ENCODE measurements around the gene KCNK17.
"Not testable (repeated sequence)": the region's sequence is repeated elsewhere in the genome, so short reads cannot be mapped to it uniquely, and the experiment has no call there.

KCNK17 gene

GRCh38 chr6:39303425-39304153 is 10.6 kb downstream of the KCNK17 start:
- in situ Hi-C loops (cut with MboI; ENCODE audit: low sequenced_read_pairs), result loop anchor here (5.0 kb wide), 1 partner anchor 136 kb away; no protein-coding TSS in a partner anchor

DNA sequence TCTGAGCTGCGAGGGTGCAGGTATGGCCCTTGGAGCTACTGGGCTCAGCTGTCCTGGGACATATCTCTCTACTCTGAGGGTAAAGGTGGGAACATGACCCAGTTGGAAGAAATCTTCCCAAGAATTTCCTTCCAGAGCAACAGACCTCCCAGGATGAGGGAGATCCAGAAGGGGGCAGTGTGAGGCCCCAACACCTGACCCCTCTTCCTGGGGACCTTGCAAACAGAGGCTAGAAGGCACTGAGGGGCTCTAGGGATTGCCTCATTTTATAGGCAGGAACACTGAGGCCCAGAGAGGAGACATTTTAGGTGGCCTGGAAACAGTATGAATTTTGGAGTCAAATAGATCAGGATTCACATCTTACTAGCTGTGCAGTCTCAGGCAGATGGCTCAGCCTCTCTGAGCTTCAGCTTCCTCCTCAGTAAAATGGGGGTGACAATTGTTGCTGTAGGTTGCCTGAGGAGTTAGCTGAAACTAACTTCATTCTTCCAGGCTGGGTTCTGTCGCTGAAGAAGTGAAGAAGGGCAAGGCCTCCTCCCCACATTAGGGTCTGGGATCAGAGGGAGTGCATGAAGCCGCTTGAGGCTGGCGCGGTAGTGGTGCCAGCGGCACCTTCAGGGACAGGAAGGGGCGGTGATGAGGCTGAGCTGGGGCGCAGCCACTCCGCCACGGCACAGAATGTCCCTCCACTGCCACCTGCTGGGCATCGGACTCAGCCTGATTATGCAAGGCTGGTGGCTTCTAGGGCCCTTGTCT is 11.4 kb downstream of the KCNK17 start:
- in situ Hi-C loops (cut with MboI; ENCODE audit: low sequenced_read_pairs), result loop anchor here (5.0 kb wide), 1 partner anchor 136 kb away; no protein-coding TSS in a partner anchor

GRCh38 chr6:39302011-39302410 is 12.2 kb downstream of the KCNK17 start:
- in situ Hi-C loops (cut with MboI; ENCODE audit: low sequenced_read_pairs), result loop anchor here (5.0 kb wide), 1 partner anchor 135 kb away; no protein-coding TSS in a partner anchor

GRCh38 chr6:39301606-39302005 is 12.6 kb downstream of the KCNK17 start:
- in situ Hi-C loops (cut with MboI; ENCODE audit: low sequenced_read_pairs), result loop anchor here (5.0 kb wide), 1 partner anchor 134 kb away; no protein-coding TSS in a partner anchor

GRCh38 chr6:39300739-39301138 is 13.5 kb downstream of the KCNK17 start:
- in situ Hi-C loops (cut with MboI; ENCODE audit: low sequenced_read_pairs), result loop anchor here (5.0 kb wide), 1 partner anchor 133 kb away; no protein-coding TSS in a partner anchor

DNA sequence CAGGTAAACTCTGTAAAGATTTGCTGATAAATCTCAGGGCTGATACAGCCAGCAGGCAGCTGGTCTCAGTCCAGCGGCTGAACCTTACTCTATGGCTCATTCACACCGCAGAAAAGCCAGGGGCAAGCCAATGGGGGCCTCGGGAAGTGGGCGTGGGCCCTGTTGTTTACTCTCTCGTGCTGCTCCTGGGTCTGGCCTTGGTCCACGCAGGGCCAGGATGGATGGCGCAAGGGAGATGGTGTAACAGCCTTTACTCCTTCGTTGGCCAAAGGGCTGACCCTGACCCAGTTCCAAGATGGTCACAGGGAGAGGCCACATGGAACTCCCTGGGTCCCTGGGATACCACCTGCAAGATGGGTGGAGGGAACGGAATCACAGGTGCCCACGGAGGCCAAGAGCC is 16.2 kb downstream of the KCNK17 start:
- in situ Hi-C loops (cut with MboI; ENCODE audit: low sequenced_read_pairs), result no loop called here

DNA sequence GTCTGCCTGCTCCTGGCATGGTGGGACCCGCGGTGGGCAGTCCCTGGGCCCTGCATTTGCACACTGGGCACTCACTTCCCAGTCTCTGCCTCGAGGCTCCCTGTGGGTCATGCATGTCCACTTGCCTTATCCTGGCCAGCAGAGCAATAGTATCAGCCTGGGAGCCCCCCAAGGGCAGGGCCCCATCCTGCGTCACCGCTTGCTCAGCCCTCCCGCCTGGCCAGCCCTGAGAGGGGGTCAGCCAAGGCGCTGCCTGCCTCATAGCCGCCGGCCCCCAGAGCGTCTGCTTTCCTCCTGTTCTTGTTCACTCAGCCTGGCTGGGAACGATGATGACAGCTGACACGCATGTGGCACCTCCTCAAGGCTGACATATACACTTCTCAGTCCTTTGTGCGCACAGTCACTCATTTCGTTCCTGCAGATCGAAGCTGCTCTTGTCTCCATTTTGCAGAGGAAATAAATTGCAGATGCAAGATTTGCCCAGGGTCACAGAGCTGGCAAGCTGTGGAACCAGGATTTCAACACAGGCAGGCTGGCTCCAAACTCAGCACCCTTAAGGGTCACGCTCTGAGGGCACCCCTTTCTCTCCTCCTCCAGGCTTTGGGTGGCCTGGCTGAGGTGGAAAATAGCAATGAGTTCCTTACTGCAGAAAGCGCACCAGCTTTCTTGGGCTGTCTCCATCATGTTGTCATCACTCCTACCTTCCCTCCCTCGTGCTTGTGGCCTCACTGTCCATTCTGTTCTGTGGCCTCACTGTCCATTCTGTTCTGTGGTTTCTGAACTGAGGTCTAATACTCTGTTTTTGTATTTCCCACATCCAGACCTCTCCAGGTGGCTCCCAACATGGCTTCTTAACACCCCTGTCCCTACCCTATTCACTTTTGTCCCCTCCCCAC is 17.2 kb downstream of the KCNK17 start:
- in situ Hi-C loops (cut with MboI; ENCODE audit: low sequenced_read_pairs), result no loop called here

DNA sequence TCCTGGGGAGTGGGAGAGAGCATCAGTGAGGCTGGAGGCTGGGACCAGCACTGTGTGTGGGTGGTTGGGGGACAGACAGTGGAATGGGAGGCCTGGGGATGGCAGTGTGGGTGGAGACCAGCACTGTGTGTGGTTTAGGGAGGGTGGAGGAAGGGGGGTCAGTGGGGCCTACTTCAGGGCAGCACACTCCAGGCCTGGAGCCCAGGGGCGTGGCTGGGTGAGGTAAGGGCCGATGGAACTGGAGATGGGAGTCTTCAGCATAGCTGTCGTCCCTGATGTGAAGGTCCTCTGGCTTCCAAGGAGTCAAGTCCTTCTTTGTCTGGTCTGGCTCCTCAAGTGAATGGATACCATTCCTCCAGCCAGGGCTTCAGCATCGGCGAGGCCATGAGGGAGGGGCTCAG is 18.6 kb downstream of the KCNK17 start:
- in situ Hi-C loops (cut with MboI; ENCODE audit: low sequenced_read_pairs), result no loop called here

DNA sequence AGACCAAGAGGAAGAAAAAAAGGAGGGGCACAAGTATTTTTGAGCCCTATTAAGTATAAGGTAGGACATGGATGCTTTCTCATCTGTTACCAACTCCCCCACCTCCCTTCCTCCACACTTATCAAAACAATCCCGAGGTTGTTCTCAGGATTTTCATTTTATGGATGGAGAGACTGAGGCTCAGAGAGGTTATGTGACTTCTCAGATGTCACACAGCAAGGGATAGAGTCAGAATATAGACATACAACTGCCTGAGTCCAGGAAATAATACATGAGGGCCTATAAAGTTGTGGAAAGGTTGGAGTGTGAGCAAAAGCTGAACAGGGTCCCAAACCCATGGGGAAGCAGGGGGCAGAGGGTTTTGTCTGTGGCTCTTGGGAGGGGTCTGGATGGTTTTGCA is 19.3 kb downstream of the KCNK17 start:
- in situ Hi-C loops (cut with MboI; ENCODE audit: low sequenced_read_pairs), result no loop called here

GRCh38 chr6:39294133-39294532 is 20.1 kb downstream of the KCNK17 start:
- in situ Hi-C loops (cut with MboI; ENCODE audit: low sequenced_read_pairs), result no loop called here

DNA sequence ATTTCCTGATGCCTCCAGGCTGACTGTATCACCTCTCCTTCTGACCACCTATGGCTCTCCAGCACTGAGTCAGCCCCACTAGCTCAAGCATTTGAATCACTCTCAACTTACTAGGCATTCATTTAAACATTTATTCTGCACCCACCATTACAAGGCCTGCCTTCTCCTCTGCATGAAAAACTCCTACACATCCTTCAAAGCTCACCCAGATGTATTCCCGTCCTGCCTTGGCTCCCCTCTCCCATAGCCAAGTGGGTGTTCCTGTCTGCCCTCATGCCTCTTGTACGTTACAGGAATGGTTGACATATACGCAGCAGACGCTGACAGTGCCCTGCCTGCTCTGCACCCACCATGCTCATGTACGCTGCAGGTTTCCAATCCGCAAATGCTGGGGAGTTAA is 21.6 kb downstream of the KCNK17 start:
- in situ Hi-C loops (cut with MboI; ENCODE audit: low sequenced_read_pairs), result no loop called here

GRCh38 chr6:39289490-39289889 is 24.7 kb downstream of the KCNK17 start:
- in situ Hi-C loops (cut with MboI; ENCODE audit: low sequenced_read_pairs), result no loop called here

DNA sequence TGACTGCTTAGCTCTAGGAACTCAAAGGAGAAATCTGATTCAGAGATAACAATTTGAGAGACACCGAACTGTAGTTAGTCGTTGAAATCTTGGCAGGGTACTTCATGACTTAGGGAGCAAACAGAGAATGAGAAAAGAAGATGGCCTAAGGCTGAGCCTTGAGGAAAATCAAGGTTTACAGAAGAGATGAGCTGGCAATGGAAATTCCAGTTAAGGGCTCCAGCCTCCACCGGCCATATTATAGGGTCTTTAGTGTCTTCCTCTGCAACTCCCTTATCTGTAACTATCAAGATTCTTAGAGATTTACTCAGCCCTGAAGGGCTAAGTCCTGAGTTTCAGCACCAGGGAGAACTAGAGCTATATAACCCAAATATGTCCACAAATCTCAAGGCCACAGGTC is 26.6 kb downstream of the KCNK17 start:
- in situ Hi-C loops (cut with MboI; ENCODE audit: low sequenced_read_pairs), result no loop called here

GRCh38 chr6:39286596-39286995 is 27.6 kb downstream of the KCNK17 start:
- in situ Hi-C loops (cut with MboI; ENCODE audit: low sequenced_read_pairs), result not testable (repeated sequence)

GRCh38 chr6:39282774-39283173 is 31.4 kb downstream of the KCNK17 start:
- in situ Hi-C loops (cut with MboI; ENCODE audit: low sequenced_read_pairs), result no loop called here

DNA sequence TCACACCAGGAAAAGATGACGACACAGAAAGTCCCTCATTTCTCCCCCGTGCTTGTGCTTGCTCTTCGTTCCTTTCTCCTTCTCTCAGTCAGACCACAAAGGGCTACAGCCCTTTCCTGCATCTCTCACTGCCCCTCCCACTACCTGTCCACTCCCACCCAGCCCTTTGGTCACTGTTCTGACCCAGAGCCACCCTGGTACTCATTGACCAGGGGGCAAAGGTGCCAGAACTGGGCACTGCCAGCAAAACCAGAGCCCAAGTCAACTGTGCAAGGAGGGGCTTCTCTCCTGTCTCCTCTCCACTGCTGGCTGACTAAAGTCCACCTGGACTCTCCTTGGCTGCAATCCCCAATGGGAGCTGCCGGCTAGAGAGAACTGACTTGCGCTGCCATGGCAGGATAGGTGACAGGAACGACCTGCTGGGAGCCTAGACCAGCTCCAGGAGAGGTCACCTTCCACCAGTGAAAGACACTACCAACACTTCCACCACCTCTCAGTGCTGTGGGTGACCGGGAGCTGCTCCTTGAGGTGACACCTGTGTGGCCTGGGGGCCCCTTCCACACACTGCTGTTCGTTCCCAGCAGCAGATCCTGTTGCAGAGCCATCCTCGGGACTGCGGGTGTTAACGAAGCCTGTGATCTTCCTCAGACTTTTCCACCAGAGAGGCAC is 32.8 kb downstream of the KCNK17 start:
- in situ Hi-C loops (cut with MboI; ENCODE audit: low sequenced_read_pairs), result no loop called here

DNA sequence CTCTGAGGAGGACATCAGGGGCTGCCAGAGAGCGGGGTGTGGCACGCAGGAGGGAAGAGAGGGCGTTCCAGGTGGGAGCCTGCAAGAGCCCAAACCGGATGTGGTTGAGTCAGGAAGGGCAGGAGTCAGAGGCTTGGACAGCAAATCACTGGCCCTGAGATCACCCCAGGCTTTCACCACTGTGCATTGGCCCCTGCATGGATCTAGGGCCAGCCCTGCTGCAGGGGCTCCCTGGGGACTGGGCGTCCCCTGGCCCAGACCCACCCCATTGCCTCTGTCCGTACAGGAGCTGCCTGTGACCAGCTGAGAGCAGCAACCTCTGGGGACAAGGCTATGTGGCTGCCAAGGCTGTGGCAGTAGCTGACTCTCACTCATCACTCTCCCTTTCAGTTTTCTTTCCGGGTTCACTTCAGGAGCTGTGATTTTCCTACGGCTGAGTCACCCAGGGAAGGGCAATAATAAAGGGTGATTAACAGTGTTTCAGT is 33.9 kb downstream of the KCNK17 start:
- in situ Hi-C loops (cut with MboI; ENCODE audit: low sequenced_read_pairs), result no loop called here

DNA sequence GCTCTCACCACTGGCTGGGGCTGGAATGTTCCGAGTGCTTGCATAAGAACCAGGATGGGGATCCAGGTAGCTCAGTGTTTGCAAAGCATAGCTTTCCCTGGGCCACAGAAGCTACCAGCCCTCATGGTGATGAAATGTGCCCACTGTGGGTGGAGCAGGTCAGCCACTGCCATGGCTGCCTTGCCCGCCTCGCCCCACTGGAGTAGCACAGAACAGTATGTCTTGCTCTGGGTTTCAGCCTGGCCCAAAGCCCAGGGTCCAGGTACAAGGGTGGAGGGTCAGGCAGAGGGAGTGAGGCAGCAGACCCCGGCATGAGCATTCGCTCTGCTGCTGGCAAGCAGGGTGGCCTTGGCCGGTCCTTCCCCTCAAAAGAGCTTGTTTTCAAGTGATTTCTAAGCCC is 34.7 kb downstream of the KCNK17 start:
- in situ Hi-C loops (cut with MboI; ENCODE audit: low sequenced_read_pairs), result no loop called here

DNA sequence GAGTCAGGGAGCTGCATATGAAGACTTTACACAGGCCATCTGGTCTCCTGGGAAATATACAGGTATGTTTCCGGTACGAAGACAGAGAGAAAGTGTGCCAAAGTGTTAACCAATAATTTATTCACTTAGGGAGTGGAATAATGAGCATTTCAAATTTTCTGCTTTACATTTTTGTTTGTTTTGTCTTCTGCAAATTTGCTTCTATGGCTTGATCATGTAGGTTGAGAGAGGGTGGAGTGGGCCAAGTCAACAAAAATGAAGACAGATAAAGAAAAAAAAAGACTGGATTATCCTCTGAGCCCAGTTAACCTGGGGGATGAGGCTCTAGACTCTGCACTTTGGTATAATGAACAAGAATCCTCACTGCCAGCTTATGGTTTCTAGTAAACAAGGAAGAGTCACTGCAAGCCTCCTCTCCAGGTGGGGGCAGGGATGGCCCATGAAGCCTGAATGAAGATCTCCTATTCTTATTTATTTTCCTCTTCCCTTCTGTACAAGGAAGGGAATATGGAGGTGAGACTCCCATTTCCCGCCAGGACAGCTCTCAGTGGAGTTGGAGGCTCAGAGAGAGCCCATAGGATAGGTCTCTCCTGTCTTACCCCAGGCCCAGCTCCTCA is 37.7 kb downstream of the KCNK17 start:
- in situ Hi-C loops (cut with MboI; ENCODE audit: low sequenced_read_pairs), result no loop called here

DNA sequence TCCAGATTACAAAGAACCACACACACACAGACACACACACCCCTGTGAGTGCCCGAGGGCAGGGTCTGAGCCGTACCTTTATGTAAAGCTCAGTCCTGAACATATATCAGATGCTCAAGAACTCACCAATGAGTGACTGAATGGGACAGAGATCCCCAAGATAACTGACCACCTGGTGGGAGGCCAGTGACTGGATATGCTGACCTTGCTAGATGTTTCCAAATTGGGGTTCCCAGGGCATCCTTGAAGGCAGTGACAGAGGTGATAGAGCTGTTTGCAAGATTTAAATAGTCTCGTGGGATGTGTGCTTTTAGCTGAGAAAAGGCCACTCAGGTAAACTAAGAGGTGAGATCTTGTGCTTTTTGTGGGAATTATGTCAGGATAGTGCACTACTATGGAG is 39.3 kb downstream of the KCNK17 start:
- in situ Hi-C loops (cut with MboI; ENCODE audit: low sequenced_read_pairs), result no loop called here
